Ovary (tissue), 3 donors: ENCODE results near the gene SAG.

ENCODE experiments used
- EP300 ChIP-seq: sonication (generic); formaldehyde crosslinking; IDR thresholded peaks from one replicate; pipeline ENCODE4 v1.6.1; 2017; ENCODE audit warnings: antibody characterized with exemption
- POLR2A ChIP-seq: fragments of 450-650 bp; IDR thresholded peaks from one replicate; pipeline ENCODE4 v1.6.1; 2017; ENCODE audit warnings: antibody characterized with exemption, mild to moderate bottlenecking, moderate library complexity
- TF ChIP-seq, protein P1 (sequence below), 3 donors: fragments of 450-650 bp in 2 of 3; fragments of 200-600 bp in 1 of 3; IDR thresholded peaks; one replicate each; pipeline versions ENCODE4 v1.5.1 to v1.8.0; 2016 to 2022; ENCODE audit warnings: antibody characterized with exemption in 3 of 3, mild to moderate bottlenecking in 1 of 3
- donor health status: DM: no; HTN: no; CAD: no.

DNA sequence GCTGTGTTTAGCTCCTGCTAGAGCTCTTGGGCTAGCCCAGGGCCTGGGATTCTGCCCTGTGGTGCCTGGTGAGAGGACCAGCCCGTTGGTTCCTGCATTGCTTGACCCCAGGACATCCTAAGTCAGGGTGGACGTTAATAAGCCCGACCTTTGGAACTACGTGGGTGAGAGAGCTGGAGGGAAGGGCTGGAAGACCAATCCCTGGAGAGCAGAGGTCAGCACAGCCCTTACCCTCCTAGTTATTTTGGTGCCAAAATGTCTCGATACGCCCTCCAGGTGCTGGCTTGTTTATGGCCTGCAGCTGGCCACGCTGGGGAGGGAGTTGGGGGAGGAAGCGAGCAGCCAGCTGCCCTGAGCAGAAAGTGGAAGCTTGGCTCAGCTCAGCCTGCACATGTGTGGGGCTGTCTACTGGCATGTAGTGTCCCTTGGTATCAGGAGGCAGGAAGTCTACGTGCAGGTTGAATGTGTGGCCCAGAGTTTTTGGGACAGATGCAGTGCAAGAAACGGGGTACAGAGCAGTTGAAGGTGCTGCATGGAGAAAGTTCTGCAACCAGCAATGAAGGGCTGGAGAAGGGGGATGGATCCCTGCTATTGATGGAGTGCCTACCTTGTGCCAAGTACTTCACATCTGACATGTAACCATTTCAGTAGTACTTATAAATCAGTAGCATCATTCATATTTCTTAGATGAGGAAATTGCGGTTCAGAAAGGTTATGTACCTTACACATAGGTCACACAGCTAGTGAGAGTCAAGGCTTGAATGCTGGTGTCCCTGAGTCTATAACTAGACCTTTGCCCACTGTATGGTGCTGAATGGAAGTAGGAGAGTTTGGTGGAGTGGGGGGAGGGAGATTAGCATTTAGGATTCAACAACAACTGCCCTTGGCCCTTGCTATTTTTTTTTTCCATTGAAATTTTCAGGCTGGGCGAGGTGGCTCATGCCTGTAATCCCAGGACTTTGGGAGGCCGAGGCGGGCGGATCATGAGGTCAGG is 41.7 kb downstream of the SAG start:
- TF ChIP-seq, protein P1, sequence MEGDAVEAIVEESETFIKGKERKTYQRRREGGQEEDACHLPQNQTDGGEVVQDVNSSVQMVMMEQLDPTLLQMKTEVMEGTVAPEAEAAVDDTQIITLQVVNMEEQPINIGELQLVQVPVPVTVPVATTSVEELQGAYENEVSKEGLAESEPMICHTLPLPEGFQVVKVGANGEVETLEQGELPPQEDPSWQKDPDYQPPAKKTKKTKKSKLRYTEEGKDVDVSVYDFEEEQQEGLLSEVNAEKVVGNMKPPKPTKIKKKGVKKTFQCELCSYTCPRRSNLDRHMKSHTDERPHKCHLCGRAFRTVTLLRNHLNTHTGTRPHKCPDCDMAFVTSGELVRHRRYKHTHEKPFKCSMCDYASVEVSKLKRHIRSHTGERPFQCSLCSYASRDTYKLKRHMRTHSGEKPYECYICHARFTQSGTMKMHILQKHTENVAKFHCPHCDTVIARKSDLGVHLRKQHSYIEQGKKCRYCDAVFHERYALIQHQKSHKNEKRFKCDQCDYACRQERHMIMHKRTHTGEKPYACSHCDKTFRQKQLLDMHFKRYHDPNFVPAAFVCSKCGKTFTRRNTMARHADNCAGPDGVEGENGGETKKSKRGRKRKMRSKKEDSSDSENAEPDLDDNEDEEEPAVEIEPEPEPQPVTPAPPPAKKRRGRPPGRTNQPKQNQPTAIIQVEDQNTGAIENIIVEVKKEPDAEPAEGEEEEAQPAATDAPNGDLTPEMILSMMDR (IDR thresholded peaks at IDR 0.05): no peak
- TF ChIP-seq POLR2A (no peak), EP300 (no peak)
